Measurements from ENCODE around the gene ARHGEF4. TPM values are rescaled to one million over a fixed set of nuclear protein-coding genes. Genes with fewer than 3 reads are reported as not detected.

Gene ARHGEF4
- total and polyA plus RNA-seq, 2 experiments from 2014 or later: 4.6 to 16.6 TPM

- Mint-ChIP-seq H3K9me3 (no peaks in the 10 kb centered on the region), H3K4me1 (peaks cover 6% of the 10 kb centered on the region; the same call in 2 of the 3 replicates), H3K36me3 (ENCODE audit: low read depth) (no peaks in the 10 kb centered on the region), H3K27me3 (ENCODE audit: insufficient read depth, low read depth, poor library complexity) (peaks cover 2% of the 10 kb centered on the region), H3K27ac (no peak overlapping the region), H3K4me3 (no peak overlapping the region)
- H3K27me3 ChIP-seq (ENCODE audit: insufficient read depth): no peaks in the 10 kb centered on the region
- H3F3A ChIP-seq (replicated peaks; ENCODE audit: low read depth): no peaks in the 10 kb centered on the region
- H3K9me2 ChIP-seq (ENCODE audit: insufficient read depth): no peaks in the 10 kb centered on the region
- DNase-seq (ENCODE audit: low spot score): no peak
- H3K27ac ChIP-seq (ENCODE audit: low read depth): no peak overlapping the region
- no peaks in the 10 kb centered on the region; the same call in 1 of the 2 replicates for H3K4me1 ChIP-seq (ENCODE audit: insufficient read depth)
- H3K79me2 ChIP-seq (replicated peaks; ENCODE audit: insufficient read depth): no peaks in the 10 kb centered on the region
- no peak overlapping the region for H3K4me3 ChIP-seq
- no peak for ATAC-seq
- TF ChIP-seq STAT1 (IDR thresholded peaks at IDR 0.05; ENCODE audit: unreplicated experiment): no peak
- TF ChIP-seq ZNF114 (CRISPR knock-in tag; IDR thresholded peaks at IDR 0.05): no peak
- TF ChIP-seq CREB1 (CRISPR knock-in tag; IDR thresholded peaks at IDR 0.05; ENCODE audit: low read depth): no peak
- no peak for TF ChIP-seq ETS1 (IDR thresholded peaks at IDR 0.05)
- TF ChIP-seq NANOG (IDR thresholded peaks at IDR 0.05; ENCODE audit: borderline replicate concordance): no peak
- TF ChIP-seq EZH2phosphoT487 (IDR thresholded peaks at IDR 0.05; ENCODE audit: unreplicated experiment): no peak
- TF ChIP-seq JUNB (IDR thresholded peaks at IDR 0.05; ENCODE audit: unreplicated experiment): no peak
- TF ChIP-seq REST (IDR thresholded peaks at IDR 0.05; ENCODE audit: unreplicated experiment): no peak
- TF ChIP-seq CTCF (conservative IDR thresholded peaks at IDR 0.05; ENCODE audit: low read depth in 2 of 2): no peak
- TF ChIP-seq POLR2AphosphoS5 (IDR thresholded peaks at IDR 0.05; ENCODE audit: low read depth): no peak
- no peak for TF ChIP-seq ZNF331 (CRISPR knock-in tag; IDR thresholded peaks at IDR 0.05; ENCODE audit: low read depth)
- TF ChIP-seq ZNF462 (CRISPR knock-in tag; IDR thresholded peaks at IDR 0.05): no peak
- no peak for TF ChIP-seq EZH2 (IDR thresholded peaks at IDR 0.05; ENCODE audit: low read depth, unreplicated experiment)
- no peak overlapping the region for H2AFZ ChIP-seq
- H3K36me3 ChIP-seq (ENCODE audit: insufficient read depth): no peaks in the 10 kb centered on the region
- no peak overlapping the region for H3K4me2 ChIP-seq
- H4K20me1 ChIP-seq (replicated peaks; ENCODE audit: insufficient read depth): no peaks in the 10 kb centered on the region
These were observed 167.9 kb downstream of the ARHGEF4 start for GRCh38 chr2:131004446-131005209.

All from GM23338 (cell line).